Inflammatory macrophage treated with lipopolysaccharide for 4 hours (primary cell): Measurements from ENCODE around the gene TIMM21.

ENCODE experiments used
- DNase-seq: peaks from one replicate; pipeline ENCODE4 v3.0.0-alpha.2; 2020

TIMM21 gene

GRCh38 chr18:74196220-74197119 lies 48.1 kb downstream of the TIMM21 start:
- peak; percentile 57 for DNase-seq

GRCh38 chr18:74197705-74198341 lies 49.5 kb downstream of the TIMM21 start:
- no peak for DNase-seq

- DNase-seq: no peak
Observed at GRCh38 chr18:74198453-74198852, 50.1 kb downstream of the TIMM21 start.

GRCh38 chr18:74200780-74201179 lies 52.5 kb downstream of the TIMM21 start:
- DNase-seq: no peak

- no peak for DNase-seq
Observed at GRCh38 chr18:74203811-74204210, 55.5 kb downstream of the TIMM21 start.

- DNase-seq: no peak
Observed at GRCh38 chr18:74204526-74205152, 56.3 kb downstream of the TIMM21 start.
